ENCODE measurements around the gene NCSTN.

NCSTN gene

DNA sequence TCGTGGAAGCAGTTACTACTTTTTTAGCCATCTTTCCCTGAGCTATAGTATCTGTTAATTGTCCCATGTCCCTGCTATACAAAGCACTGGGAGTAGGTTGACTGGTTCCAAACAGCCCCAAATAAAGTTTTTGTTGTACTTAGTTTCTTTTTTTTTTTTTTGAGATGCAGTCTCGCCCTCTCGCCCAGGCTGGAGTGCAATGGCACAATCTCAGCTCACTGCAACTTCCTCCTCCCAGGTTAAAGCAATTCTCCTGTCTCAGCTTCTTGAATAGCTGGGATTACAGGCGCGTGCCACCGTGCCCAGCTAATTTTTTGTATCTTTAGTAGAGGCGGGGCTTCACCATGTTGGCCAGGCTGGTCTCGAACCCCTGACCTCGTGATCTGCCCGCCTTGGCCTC, 3.3 kb downstream of the NCSTN start:
- no peak overlapping the region for H3K4me3 ChIP-seq (replicated peaks in 1 of 2; ENCODE audit: low read depth in 2 of 2, low read length in 2 of 2)
- TF ChIP-seq, protein P1, sequence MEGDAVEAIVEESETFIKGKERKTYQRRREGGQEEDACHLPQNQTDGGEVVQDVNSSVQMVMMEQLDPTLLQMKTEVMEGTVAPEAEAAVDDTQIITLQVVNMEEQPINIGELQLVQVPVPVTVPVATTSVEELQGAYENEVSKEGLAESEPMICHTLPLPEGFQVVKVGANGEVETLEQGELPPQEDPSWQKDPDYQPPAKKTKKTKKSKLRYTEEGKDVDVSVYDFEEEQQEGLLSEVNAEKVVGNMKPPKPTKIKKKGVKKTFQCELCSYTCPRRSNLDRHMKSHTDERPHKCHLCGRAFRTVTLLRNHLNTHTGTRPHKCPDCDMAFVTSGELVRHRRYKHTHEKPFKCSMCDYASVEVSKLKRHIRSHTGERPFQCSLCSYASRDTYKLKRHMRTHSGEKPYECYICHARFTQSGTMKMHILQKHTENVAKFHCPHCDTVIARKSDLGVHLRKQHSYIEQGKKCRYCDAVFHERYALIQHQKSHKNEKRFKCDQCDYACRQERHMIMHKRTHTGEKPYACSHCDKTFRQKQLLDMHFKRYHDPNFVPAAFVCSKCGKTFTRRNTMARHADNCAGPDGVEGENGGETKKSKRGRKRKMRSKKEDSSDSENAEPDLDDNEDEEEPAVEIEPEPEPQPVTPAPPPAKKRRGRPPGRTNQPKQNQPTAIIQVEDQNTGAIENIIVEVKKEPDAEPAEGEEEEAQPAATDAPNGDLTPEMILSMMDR (IDR thresholded peaks at IDR 0.05; ENCODE audit: low read depth, low read length), result no peak
- DNase-seq (ENCODE audit: low read depth in 2 of 2), result no peak

DNA sequence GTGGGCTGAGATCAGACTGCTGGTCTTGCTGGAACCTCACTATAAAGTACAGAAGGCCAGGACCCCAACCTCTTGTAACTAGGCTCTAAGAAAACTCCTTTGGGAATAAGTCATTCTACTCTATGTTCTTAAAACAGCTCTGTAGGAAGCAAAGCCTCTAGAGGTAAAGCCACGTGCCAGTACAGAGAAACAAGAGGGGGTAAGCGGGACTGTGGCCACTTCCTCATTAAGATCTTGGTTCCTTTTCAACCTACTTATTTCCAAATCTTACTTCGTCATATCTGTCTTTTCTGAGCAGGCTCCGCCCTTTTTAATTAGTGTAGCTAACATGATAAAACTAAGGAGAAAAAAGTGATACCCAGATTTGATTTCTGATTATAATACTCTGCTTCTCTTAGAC, 3.8 kb downstream of the NCSTN start:
- TF ChIP-seq, protein P1 (IDR thresholded peaks at IDR 0.05; ENCODE audit: low read depth, low read length), result no peak
- DNase-seq (ENCODE audit: low read depth in 2 of 2), result no peak
- no peak overlapping the region for H3K4me3 ChIP-seq (replicated peaks in 1 of 2; ENCODE audit: low read depth in 2 of 2, low read length in 2 of 2)

DNA sequence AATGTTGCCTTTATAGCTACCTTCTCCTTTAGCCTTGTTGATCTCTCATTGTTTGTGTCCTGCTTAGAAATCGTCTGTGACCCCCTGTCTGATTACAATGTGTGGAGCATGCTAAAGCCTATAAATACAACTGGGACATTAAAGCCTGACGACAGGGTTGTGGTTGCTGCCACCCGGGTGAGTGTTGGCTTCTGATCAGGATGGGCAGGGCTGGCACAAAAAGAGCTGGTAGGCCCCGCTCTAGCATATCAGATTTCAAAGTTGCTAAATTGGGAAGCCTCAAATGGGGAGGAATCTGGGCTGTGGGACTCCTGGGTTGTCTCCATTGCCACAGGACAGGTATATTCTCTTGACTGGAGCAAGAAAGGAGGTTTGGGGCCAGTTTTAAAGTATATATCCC, 8.4 kb downstream of the NCSTN start:
- no peak for DNase-seq (ENCODE audit: low read depth in 2 of 2)
- TF ChIP-seq, protein P1 (IDR thresholded peaks at IDR 0.05; ENCODE audit: low read depth, low read length), result no peak
- H3K4me3 ChIP-seq (replicated peaks in 1 of 2; ENCODE audit: low read depth in 2 of 2, low read length in 2 of 2), result no peak overlapping the region

DNA sequence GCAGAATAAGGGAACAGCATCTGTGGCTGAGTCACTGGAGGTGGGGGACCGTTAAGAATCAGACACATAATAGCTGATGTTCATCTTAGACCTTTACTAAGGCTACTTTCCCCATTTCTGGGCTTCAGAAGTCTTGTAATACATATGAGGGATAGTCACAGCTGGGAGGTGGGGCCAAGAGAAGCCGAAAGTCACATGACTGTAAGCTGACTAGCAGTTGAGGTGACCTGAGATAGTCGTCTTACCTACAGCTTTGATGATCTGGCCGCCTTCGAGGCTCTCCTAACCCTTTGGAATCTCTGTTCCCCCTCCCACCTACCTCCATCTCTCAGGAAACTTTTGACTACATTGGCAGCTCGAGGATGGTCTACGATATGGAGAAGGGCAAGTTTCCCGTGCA, 9.4 kb downstream of the NCSTN start:
- no peak for DNase-seq (ENCODE audit: low read depth in 2 of 2)
- TF ChIP-seq, protein P1 (IDR thresholded peaks at IDR 0.05; ENCODE audit: low read depth, low read length), result no peak
- no peak overlapping the region for H3K4me3 ChIP-seq (replicated peaks in 1 of 2; ENCODE audit: low read depth in 2 of 2, low read length in 2 of 2)

DNA sequence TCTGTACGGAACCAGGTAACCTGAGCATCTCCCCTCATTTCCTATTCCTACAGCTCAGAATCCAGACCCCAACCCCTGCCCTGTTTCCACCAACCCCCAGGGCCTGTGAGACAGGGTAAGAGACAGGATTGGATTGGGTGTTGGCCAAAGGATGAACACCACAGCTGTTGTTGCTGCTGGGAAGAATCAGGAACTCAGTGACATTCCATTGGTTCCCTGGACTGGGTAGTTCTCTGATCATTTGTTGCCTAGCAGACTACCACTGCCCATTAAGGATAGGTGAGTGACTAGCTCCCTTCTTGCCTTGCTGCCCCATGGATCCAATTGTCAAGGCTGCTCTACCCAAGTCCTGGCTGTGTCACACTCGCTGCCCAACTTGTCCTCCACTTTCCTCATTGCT, 10.0 kb downstream of the NCSTN start:
- no peak overlapping the region for H3K4me3 ChIP-seq (replicated peaks in 1 of 2; ENCODE audit: low read depth in 2 of 2, low read length in 2 of 2)
- TF ChIP-seq, protein P1 (IDR thresholded peaks at IDR 0.05; ENCODE audit: low read depth, low read length), result no peak
- no peak for DNase-seq (ENCODE audit: low read depth in 2 of 2)

DNA sequence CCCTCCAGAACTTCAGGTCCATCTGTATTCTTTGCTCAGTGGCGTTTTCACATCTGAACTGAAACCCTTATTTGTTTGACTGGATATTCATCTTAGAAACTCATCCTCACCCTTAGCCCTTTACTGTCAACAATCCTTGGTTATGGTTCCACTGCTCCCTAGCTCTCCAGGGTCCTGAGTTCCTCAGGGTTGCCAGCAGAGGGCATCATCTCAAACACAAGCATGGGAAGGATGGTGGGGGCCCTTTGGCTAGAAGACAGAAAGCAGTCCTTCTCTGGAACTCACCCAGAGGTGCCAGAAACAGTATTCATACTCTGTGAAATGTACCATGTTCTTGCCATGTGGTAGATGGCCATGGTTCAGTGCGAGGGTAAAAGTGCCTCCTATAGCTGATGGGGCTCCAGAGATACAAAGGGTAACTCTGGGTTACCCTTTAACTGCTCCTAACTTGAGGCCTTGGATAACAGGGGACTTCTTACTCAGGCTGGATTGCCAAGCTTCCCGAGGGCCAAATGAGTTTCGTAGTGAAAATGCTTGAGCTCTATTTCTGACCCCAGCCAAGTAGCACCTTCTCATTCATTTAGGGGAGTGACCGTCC, 11.3 kb downstream of the NCSTN start:
- DNase-seq (ENCODE audit: low read depth in 2 of 2), result peak; percentile 34 to 46

More for the DNA sequence above, 11.3 kb downstream of the NCSTN start:
- H3K4me3 ChIP-seq (replicated peaks in 1 of 2; ENCODE audit: low read depth in 2 of 2, low read length in 2 of 2), result no peak overlapping the region
- TF ChIP-seq, protein P1 (IDR thresholded peaks at IDR 0.05; ENCODE audit: low read depth, low read length), result peak; percentile 65

Measured in cardiac fibroblast (primary cell).